Activated naive CD4-positive, alpha-beta T cell treated with anti-CD3 and anti-CD28 coated beads, Interleukin-2, amount 50 U/mL, for 24 hours (primary cell): ENCODE results near the gene TLK1.

Experiments used
- H3K27ac Mint-ChIP-seq: one replicate; pipeline ENCODE4 v1.8.0; 2021; ENCODE audit warnings: mild to moderate bottlenecking, mixed read lengths
- H3K27me3 Mint-ChIP-seq: one replicate; pipeline ENCODE4 v1.8.0; 2021; ENCODE audit warnings: mixed read lengths
- H3K36me3 Mint-ChIP-seq: one replicate; pipeline ENCODE4 v1.8.0; 2021; ENCODE audit warnings: mixed read lengths
- H3K4me1 Mint-ChIP-seq: one replicate; pipeline ENCODE4 v1.8.0; 2021; ENCODE audit warnings: mixed read lengths
- H3K4me3 Mint-ChIP-seq: one replicate; pipeline ENCODE4 v1.8.0; 2021; ENCODE audit warnings: mild to moderate bottlenecking, mixed read lengths
- H3K9me3 Mint-ChIP-seq: one replicate; pipeline ENCODE4 v1.8.0; 2021; ENCODE audit warnings: mixed read lengths

The TLK1 gene

DNA sequence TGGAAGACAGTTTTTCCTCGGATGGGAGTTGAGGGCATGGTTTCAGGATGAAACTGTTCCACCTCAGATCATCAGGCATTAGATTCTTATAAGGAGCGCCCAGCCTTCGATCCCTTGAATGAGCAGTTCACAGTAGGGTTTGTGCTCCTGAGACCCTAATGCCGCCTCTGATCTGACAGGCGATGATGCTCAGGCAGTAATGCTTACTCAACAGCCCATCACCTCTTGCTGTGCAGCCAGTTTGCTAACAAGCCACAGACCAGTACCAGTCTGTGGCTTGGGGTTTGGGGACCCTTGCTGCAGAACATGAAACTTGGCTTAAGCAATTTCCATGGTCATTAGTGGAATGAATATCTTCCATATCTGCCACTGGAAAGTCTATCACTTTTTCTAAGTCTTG, 175.3 kb downstream of the TLK1 start:
- H3K27me3 Mint-ChIP-seq, result no peaks in the 10 kb centered on the region

DNA sequence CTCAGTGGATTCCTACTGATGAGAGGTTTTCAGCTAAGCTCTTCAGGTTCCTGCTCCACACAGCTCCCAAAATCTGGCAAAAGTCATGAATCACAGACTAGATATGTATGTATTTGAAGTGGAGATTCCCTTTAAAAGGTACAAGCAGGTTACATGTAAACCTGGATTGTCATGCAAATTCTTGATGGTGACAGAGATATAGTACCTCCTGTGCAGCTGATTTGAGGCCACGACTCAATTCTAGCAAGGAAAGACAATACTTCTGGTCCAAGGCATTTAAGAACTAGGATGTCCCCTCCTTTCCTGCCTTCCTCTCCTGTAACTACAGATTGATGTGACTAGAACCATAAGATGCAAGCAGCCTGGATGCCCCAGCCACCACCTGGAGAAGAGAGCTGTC, 176.6 kb downstream of the TLK1 start:
- peaks cover 3% of the 10 kb centered on the region for H3K36me3 Mint-ChIP-seq
- H3K27me3 Mint-ChIP-seq, result no peaks in the 10 kb centered on the region
- no peaks in the 10 kb centered on the region for H3K9me3 Mint-ChIP-seq
- peaks cover 5% of the 10 kb centered on the region for H3K4me1 Mint-ChIP-seq
- H3K4me3 Mint-ChIP-seq, result no peak overlapping the region
- H3K27ac Mint-ChIP-seq, result peak overlapping the region; percentile 66

More for the DNA sequence above, 175.3 kb downstream of the TLK1 start:
- Mint-ChIP-seq H3K27ac (no peak overlapping the region), H3K36me3 (peaks cover 3% of the 10 kb centered on the region), H3K4me3 (no peak overlapping the region), H3K9me3 (no peaks in the 10 kb centered on the region), H3K4me1 (peaks cover 5% of the 10 kb centered on the region)

DNA sequence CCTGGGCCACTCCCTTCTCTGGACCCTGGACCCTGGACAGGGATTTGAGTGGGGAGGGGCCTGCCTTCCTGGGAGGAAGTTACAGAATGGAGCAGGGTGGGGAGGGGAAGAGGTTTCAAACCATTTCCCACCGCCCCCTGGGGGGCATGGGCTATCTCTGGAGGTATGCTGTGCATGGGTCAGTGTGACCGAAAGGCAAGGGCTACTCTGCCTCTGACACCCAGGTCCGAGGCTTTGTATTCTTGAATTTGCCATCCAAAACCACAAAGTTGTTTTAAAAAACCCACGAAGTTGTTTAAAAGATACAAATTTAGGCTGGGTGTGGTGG, 184.8 kb downstream of the TLK1 start:
- H3K27me3 Mint-ChIP-seq, result no peaks in the 10 kb centered on the region
- no peaks in the 10 kb centered on the region for H3K9me3 Mint-ChIP-seq
- no peak overlapping the region for H3K27ac Mint-ChIP-seq
- no peaks in the 10 kb centered on the region for H3K36me3 Mint-ChIP-seq
- peaks cover 18% of the 10 kb centered on the region for H3K4me1 Mint-ChIP-seq
- H3K4me3 Mint-ChIP-seq, result no peak overlapping the region

GRCh38 chr2:170975127-170975942, 185.4 kb downstream of the TLK1 start:
- Mint-ChIP-seq H3K9me3 (no peaks in the 10 kb centered on the region), H3K36me3 (no peaks in the 10 kb centered on the region), H3K4me3 (no peak overlapping the region), H3K27me3 (no peaks in the 10 kb centered on the region), H3K27ac (no peak overlapping the region), H3K4me1 (peaks cover 18% of the 10 kb centered on the region)

DNA sequence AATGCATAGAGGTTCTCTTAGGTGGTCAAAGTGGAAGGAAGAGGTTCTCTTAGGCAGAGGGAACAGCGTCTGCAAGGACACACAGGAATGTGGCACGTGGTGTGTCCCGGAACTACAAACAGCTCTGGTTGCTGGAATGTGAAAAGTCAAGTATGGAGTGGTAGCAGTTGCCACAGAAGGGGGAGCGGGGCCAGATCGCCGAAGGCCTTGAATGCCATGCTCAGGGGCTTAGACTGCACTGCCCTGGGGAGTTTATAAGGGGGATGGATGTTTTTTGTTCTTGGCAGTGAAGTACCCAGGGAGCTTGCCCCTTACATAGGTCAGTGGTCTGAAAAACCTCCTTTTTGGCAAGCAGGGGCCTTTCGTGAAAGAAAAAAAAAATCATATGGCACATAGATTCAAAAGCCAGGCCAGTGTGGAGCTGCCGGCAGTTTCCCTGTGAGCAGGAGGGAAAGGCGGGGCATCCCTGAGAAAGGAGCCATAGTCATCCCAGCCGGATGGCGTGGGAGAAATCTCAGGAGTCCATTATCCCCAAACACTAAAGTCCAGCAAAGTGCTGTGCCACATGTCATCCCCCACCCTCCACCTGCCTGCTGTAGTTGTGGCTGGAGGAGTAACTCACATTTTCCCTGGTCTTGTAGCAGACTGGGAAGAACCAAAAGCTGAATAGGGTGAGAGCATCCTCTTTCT, 186.2 kb downstream of the TLK1 start:
- Mint-ChIP-seq H3K27ac (no peak overlapping the region), H3K9me3 (no peaks in the 10 kb centered on the region), H3K27me3 (no peaks in the 10 kb centered on the region), H3K4me3 (peak overlapping the region; percentile 73), H3K36me3 (no peaks in the 10 kb centered on the region), H3K4me1 (peaks cover 18% of the 10 kb centered on the region)

DNA sequence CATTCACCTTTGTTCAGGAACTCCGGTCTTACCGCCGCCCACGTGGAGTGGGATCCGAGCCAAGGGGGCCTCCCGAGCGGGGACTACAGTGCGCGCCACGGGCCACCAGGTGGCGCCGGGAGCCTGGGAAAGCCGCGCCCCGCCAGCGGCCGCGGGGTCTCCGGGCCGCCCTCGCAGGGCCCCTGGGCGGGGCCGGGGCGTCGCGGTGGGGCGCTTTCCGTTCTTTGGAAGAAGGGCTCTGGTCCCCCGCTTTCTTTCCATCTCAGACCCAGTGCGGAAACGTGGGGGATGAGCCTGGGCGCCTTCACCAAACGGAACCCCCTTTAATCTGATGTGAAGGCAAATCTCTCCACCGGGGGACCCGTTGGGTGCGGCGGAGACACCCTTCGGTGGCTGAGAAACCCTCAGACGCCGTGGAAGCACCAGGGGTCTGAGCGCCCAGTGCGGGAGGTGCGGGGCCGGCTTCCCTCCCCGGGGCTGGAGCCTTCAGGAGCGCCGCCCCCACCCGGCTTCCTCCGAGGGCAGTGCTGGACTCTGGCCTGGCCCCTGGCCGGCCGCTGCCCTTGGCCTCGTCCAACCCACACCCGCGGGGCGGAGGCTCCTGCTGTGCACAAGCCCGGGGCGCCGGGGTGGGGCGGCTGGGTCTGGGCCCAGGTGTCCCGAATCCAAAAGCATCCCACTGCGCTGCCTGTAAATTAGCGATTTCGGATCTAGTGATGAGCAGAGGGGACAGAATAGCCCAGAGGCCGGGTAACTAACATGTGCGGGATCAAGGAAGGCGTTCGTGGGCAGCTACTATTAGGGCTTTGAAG, 187.0 kb downstream of the TLK1 start:
- peak overlapping the region; percentile 77 for H3K4me3 Mint-ChIP-seq
- peak overlapping the region; percentile 74 for H3K27ac Mint-ChIP-seq
- H3K4me1 Mint-ChIP-seq, result peaks cover 18% of the 10 kb centered on the region
- H3K36me3 Mint-ChIP-seq, result no peaks in the 10 kb centered on the region
- no peaks in the 10 kb centered on the region for H3K9me3 Mint-ChIP-seq
- H3K27me3 Mint-ChIP-seq, result no peaks in the 10 kb centered on the region

DNA sequence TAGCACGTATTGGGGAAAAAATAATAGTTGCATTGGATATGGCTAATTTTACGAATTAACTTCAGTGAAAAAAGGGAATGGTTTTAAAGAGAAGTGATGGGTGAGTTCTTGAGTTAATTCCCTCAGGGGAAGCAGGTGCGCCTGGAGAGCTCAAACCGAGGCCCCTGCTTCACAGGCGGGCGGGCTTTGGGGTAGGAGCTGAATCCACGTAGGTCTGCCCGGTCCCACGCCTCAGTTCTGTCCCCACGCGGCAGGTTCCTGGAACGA, 187.5 kb downstream of the TLK1 start:
- Mint-ChIP-seq H3K27ac (peak overlapping the region; percentile 74), H3K4me3 (peak overlapping the region; percentile 77), H3K27me3 (no peaks in the 10 kb centered on the region), H3K9me3 (no peaks in the 10 kb centered on the region), H3K4me1 (peaks cover 18% of the 10 kb centered on the region), H3K36me3 (no peaks in the 10 kb centered on the region)

DNA sequence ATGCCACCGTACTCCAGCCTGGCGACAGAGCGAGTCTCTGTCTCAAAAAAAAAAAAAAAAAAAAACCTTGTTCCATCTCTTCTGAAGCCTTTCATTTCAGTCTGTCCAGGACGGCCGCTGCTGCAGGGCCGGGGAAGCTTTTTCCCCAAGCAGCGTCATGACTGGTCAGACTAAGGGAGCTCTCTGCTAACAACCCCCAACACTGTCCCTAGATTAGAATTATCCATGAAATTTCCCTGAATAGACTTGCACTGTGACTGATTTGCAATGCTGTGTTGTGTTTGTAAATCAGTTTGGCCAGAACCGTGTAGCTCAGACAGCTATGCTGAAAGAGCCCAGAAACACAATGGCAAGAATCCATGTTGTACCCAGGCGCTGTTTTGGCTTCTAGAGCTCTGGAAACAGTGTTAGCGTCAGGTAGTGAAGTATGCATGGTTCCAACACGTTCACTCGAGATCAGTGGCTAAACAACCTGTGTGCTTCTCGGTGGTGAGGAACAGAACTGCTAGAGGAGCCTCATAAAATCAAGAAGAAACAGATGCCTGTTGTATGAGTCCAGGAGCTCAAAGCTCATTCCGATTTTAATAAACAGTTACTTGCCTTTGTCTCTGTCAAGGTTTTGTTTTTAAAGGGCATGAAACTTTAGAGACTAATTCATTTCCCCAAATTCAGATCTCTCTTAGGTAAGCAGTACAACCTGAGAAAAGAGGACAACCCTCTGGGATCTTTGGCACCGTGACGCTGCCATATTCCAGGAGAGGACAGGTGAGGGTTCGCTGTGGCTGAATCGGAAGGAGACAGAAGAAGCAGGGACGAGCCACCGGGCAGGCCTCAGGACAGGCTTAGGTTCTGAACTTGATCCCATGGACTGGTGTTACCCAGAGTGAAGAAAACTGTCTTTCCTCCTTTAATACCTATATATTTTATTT, 188.1 kb downstream of the TLK1 start:
- peak overlapping the region; percentile 77 for H3K4me3 Mint-ChIP-seq
- H3K27me3 Mint-ChIP-seq, result no peaks in the 10 kb centered on the region
- no peaks in the 10 kb centered on the region for H3K9me3 Mint-ChIP-seq
- H3K27ac Mint-ChIP-seq, result peak overlapping the region; percentile 74
- no peaks in the 10 kb centered on the region for H3K36me3 Mint-ChIP-seq
- H3K4me1 Mint-ChIP-seq, result peaks cover 18% of the 10 kb centered on the region

- Mint-ChIP-seq H3K27ac (no peak overlapping the region), H3K4me1 (peaks cover 18% of the 10 kb centered on the region), H3K9me3 (no peaks in the 10 kb centered on the region), H3K36me3 (peaks cover under 1% of the 10 kb centered on the region), H3K4me3 (no peak overlapping the region), H3K27me3 (no peaks in the 10 kb centered on the region)
Observed at GRCh38 chr2:170971071-170971470, 189.6 kb downstream of the TLK1 start.

DNA sequence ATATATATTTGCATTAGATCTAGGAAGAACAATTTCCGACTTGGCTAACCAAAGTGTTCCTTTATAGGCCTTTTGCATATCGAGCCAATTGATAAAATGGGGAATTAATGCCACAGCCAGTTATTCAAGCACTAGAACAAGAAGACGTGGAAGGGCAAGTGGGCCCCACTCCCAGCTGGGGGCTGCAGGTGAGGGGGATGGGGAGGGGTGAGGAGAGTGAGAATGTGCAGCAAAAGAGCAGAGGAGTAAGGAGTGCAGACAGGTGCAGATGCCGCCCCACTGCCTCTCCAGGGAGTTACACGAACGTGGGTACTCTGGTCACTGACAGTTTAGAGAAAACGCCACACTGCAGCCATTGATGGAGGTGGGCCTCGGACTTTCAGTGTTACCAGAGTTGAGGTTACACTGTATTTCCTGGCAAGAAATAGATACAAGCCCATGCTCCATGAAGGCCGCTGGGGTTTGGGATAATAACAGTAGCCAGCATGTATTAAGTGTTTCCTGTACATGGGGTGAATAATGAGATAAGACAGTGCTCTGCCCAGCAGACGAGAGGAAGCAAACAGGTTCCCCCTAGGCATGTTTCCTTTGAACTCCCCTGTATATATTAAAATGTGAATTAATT, 190.7 kb downstream of the TLK1 start:
- peaks cover 4% of the 10 kb centered on the region for H3K36me3 Mint-ChIP-seq
- H3K9me3 Mint-ChIP-seq, result no peaks in the 10 kb centered on the region
- H3K27ac Mint-ChIP-seq, result no peak overlapping the region
- no peaks in the 10 kb centered on the region for H3K27me3 Mint-ChIP-seq
- H3K4me3 Mint-ChIP-seq, result no peak overlapping the region
- H3K4me1 Mint-ChIP-seq, result peaks cover 13% of the 10 kb centered on the region

DNA sequence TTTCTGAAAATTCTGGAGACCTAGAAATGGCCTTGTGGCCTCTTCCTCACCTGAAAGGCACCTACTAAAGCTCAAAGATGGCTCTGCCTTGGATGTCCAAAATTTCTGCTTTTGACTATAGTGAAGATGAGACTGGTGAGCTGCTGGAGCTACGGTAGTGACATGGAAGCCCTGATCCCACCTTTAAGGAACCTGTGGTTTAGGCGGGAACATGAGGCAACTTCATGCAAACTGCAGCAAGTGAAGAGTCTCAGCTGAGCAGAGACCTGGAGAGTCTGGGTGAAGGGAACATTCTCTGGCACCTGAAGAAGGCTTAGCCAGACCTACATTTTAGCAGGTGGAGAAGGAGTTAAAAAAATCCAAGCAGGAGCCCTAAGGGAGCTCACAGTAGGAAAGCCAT, 191.7 kb downstream of the TLK1 start:
- peaks cover 7% of the 10 kb centered on the region for H3K4me1 Mint-ChIP-seq
- H3K9me3 Mint-ChIP-seq, result no peaks in the 10 kb centered on the region
- no peak overlapping the region for H3K4me3 Mint-ChIP-seq
- H3K36me3 Mint-ChIP-seq, result peaks cover 4% of the 10 kb centered on the region
- H3K27ac Mint-ChIP-seq, result no peak overlapping the region
- H3K27me3 Mint-ChIP-seq, result no peaks in the 10 kb centered on the region

DNA sequence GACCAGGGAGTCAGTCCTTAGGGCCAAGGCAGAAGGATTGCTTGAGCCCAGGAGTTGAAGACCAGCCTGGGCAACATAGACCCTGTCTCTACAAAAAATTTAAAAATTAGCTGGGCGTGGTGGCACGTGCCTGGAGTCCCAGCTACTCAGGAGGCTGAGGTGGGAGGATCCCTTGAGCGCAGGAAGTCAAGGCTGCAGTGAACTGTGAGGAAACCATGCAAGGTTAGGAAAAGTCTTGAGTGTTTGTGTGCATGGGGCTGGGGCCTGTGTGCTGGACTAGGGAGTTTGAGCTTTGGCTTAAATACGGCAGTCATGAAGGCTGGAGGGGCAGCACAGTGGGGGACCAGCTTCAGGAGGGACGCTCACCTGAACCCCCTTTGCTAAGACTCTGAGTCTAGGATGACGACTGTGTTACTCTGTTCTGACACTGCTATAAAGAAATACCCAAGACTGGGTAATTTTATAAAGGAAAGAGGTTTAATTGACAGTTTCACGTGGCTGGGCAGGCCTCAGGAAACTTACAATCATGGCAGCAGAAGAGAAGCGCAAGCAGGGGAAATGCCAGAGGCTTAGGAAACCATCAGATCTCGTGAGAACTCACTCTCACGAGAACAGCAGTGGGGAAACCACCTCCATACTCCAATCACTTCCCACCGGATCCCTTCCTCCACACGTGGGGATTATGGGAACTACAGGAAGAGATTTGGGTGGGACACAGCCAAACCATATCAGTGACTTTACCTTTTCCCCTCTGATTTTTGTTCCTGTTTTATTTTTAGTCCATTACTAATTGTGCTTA, 192.3 kb downstream of the TLK1 start:
- no peaks in the 10 kb centered on the region for H3K27me3 Mint-ChIP-seq
- H3K4me1 Mint-ChIP-seq, result peaks cover 6% of the 10 kb centered on the region
- H3K4me3 Mint-ChIP-seq, result no peak overlapping the region
- no peaks in the 10 kb centered on the region for H3K9me3 Mint-ChIP-seq
- H3K27ac Mint-ChIP-seq, result peak overlapping the region; percentile 35
- peaks cover 4% of the 10 kb centered on the region for H3K36me3 Mint-ChIP-seq

GRCh38 chr2:170967553-170967952, 193.1 kb downstream of the TLK1 start:
- no peaks in the 10 kb centered on the region for H3K27me3 Mint-ChIP-seq
- H3K4me3 Mint-ChIP-seq, result no peak overlapping the region
- H3K9me3 Mint-ChIP-seq, result no peaks in the 10 kb centered on the region
- peak overlapping the region; percentile 68 for H3K27ac Mint-ChIP-seq
- peaks cover 6% of the 10 kb centered on the region for H3K36me3 Mint-ChIP-seq
- H3K4me1 Mint-ChIP-seq, result no peaks in the 10 kb centered on the region

DNA sequence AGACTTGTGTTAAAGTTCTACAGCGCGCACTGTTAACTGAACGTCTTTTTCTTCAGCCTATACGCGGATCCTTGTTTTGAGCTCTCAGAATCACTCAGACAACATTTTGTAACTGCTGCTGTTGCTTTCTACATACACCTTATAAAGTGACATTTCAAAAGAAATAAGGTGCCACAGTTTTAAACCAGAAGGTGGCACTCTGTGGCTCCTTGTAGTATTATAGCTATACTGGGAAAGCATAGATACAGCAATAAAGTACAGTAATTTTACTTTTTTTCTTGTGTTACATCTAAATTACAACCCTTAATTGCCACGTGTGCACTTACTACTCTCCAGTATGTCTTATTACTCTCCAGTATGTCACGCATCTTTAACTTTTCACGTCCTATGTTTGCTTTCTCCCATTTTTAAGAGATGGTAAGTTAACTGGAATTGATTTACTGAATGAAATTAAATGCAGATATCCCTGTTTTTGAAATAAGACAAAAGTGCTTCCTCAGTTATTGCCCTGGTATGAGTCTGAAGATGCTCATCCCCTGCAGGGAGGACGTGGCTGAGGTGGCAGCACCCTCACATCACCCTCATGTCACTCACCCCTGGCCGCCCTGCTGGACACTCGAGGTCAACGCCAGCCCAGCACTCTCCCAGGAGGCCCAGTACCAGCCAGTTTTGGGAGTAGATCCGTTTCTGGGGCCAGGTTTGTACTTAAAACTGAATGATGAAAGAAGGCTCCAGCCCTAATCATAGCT, 193.9 kb downstream of the TLK1 start:
- Mint-ChIP-seq H3K27me3 (no peaks in the 10 kb centered on the region), H3K4me1 (no peaks in the 10 kb centered on the region), H3K4me3 (no peak overlapping the region), H3K36me3 (peaks cover 6% of the 10 kb centered on the region), H3K9me3 (no peaks in the 10 kb centered on the region), H3K27ac (no peak overlapping the region)
